Trophoblast cell (in vitro differentiated cells and primary cell): ENCODE results near the gene GLMP.

Experiments used
- DNase-seq, 2 donors: peaks; one replicate each; pipeline ENCODE4 v3.0.0-alpha.2; 2016
- H2AFZ ChIP-seq: 2 replicates; pipeline ENCODE4 v1.6.1; 2013; ENCODE audit warnings: low read length, moderate library complexity, mild to moderate bottlenecking; ENCODE audit not compliant: insufficient read depth, poor library complexity
- H2AK5ac ChIP-seq: 2 replicates; pipeline ENCODE4 v1.6.1; 2013; ENCODE audit warnings: mild to moderate bottlenecking, low read length
- H2BK120ac ChIP-seq: 2 replicates; pipeline ENCODE4 v1.6.1; 2013; ENCODE audit warnings: low read length, mild to moderate bottlenecking, moderate library complexity; ENCODE audit not compliant: insufficient read depth, poor library complexity
- H2BK12ac ChIP-seq: 2 replicates; pipeline ENCODE4 v1.6.1; 2013; ENCODE audit warnings: mild to moderate bottlenecking, low read length, moderate library complexity
- H2BK5ac ChIP-seq: 2 replicates; pipeline ENCODE4 v1.6.1; 2013; ENCODE audit warnings: low read length, low read depth, moderate library complexity, mild to moderate bottlenecking; ENCODE audit not compliant: poor library complexity
- H3K14ac ChIP-seq: 2 replicates; pipeline ENCODE4 v1.6.1; 2013; ENCODE audit warnings: mild to moderate bottlenecking, low read length
- H3K18ac ChIP-seq: 2 replicates; pipeline ENCODE4 v1.6.1; 2013; ENCODE audit warnings: mild to moderate bottlenecking, low read length
- H3K23ac ChIP-seq: 2 replicates; pipeline ENCODE4 v1.6.1; 2013; ENCODE audit warnings: low read length
- H3K27ac ChIP-seq: 2 replicates; pipeline ENCODE4 v1.5.1; 2013; ENCODE audit warnings: low read depth, mild to moderate bottlenecking, inconsistent platforms, low read length, moderate library complexity
- H3K27me3 ChIP-seq: 2 replicates; pipeline ENCODE4 v1.6.1; 2013; ENCODE audit warnings: inconsistent platforms, mild to moderate bottlenecking, low read length, moderate library complexity; ENCODE audit not compliant: insufficient read depth
- H3K36me3 ChIP-seq, 2 experiments: 1 replicate in 1 of 2; 2 replicates in 1 of 2; pipeline ENCODE4 v1.6.1; 2013; ENCODE audit warnings: low read length in 2 of 2, mild to moderate bottlenecking in 2 of 2, moderate library complexity in 1 of 2; ENCODE audit not compliant: insufficient read depth in 2 of 2, control insufficient read depth in 1 of 2
- H3K4ac ChIP-seq: 2 replicates; pipeline ENCODE4 v1.6.1; 2013; ENCODE audit warnings: low read depth, mild to moderate bottlenecking, low read length, moderate library complexity
- H3K4me1 ChIP-seq, 2 experiments: 1 replicate in 1 of 2; 2 replicates in 1 of 2; pipeline ENCODE4 v1.6.1; 2013; ENCODE audit warnings: low read length in 2 of 2, mild to moderate bottlenecking in 2 of 2, moderate library complexity in 1 of 2; ENCODE audit not compliant: insufficient read depth in 2 of 2, control insufficient read depth in 1 of 2
- H3K4me2 ChIP-seq: 2 replicates; pipeline ENCODE4 v1.6.1; 2013; ENCODE audit warnings: inconsistent platforms, mild to moderate bottlenecking, low read length, moderate library complexity
- H3K4me3 ChIP-seq: 2 replicates; pipeline ENCODE4 v1.5.1; 2013; ENCODE audit warnings: mild to moderate bottlenecking, low read depth, low read length, inconsistent platforms
- H3K79me1 ChIP-seq: one replicate; pipeline ENCODE4 v1.6.1; 2013; ENCODE audit warnings: low read length
- H3K79me2 ChIP-seq: 2 replicates; pipeline ENCODE4 v1.6.1; 2013; ENCODE audit warnings: low read length, mild to moderate bottlenecking; ENCODE audit not compliant: control insufficient read depth, insufficient read depth, poor library complexity
- H3K9ac ChIP-seq: 2 replicates; pipeline ENCODE4 v1.6.1; 2013; ENCODE audit warnings: mild to moderate bottlenecking, low read length
- H3K9me3 ChIP-seq: 2 replicates; pipeline ENCODE4 v1.6.1; 2013; ENCODE audit warnings: low read depth, mild to moderate bottlenecking, control low read depth, inconsistent platforms, low read length; ENCODE audit not compliant: insufficient read depth
- H4K12ac ChIP-seq: 2 replicates; pipeline ENCODE4 v1.6.1; 2013; ENCODE audit warnings: low read depth, mild to moderate bottlenecking, low read length, moderate library complexity
- H4K8ac ChIP-seq: 2 replicates; pipeline ENCODE4 v1.6.1; 2013; ENCODE audit warnings: low read depth, mild to moderate bottlenecking, low read length, moderate library complexity
- H4K91ac ChIP-seq: one replicate; pipeline ENCODE4 v1.6.1; 2013; ENCODE audit warnings: low read depth, mild to moderate bottlenecking, low read length, moderate library complexity
- WGBS: extraction: QIAGEN DNeasy Blood & Tissue Kit; methylation state at CpG from one replicate; pipeline ENCODE4 v1.1.7; 2013; ENCODE audit warnings: missing lambda C conversion rate; ENCODE audit not compliant: insufficient read length, insufficient coverage; ENCODE audit errors: extremely low coverage; 5-methylcytosine and 5-hydroxymethylcytosine counted together

The GLMP gene

GRCh38 chr1:156283521-156283920 is 12.0 kb downstream of the GLMP start:
- Histone ChIP-seq H2AFZ (peak overlapping the region; percentile 66), H3K27ac (no peak overlapping the region), H4K91ac (peak overlapping the region; percentile 84), H3K79me1 (peaks cover 5% of the 10 kb centered on the region), H2AK5ac (peak overlapping the region; percentile 36), H3K4me3 (no peak overlapping the region), H3K4me1 (peaks cover 20 to 21% of the 10 kb centered on the region in 2 experiments), H2BK120ac (peak overlapping the region; percentile 50), H3K79me2 (peaks cover 20% of the 10 kb centered on the region), H3K4ac (peak overlapping the region; percentile 76), H2BK5ac (no peak overlapping the region), H3K14ac (no peak overlapping the region), H2BK12ac (peak overlapping the region; percentile 34), H3K36me3 (peaks cover 12 to 13% of the 10 kb centered on the region in 2 experiments), H4K8ac (peak overlapping the region; percentile 98), H3K23ac (no peak overlapping the region), H3K27me3 (no peaks in the 10 kb centered on the region), H3K18ac (no peak overlapping the region), H4K12ac (peak overlapping the region; percentile 90), H3K9me3 (no peaks in the 10 kb centered on the region), H3K9ac (no peak overlapping the region), H3K4me2 (peak overlapping the region; percentile 81)
- DNase-seq, result no peak
- WGBS, result no CpG with 5 or more reads among the region's 1 CpG

GRCh38 chr1:156282479-156283222 is 12.8 kb downstream of the GLMP start, which contains the start of gene SMG5:
Gene SMG5 (minus strand): TSS chr1:156282825. CDS start chr1:156282680, 145 bp downstream.
- peak within 1 kb of the TSS; percentile 34 for H2BK12ac ChIP-seq
- H3K4me1 ChIP-seq, result peaks cover 20 to 21% of the 10 kb centered on the region in 2 experiments
- peak within 1 kb of the TSS; percentile 93 for H2AFZ ChIP-seq
- H3K14ac ChIP-seq, result peak within 1 kb of the TSS; percentile 99
- H4K91ac ChIP-seq, result peak within 1 kb of the TSS; percentile 99
- peak within 1 kb of the TSS; percentile 85 for H3K4ac ChIP-seq
- peak within 1 kb of the TSS; percentile 99 for H4K12ac ChIP-seq
- H3K27me3 ChIP-seq, result no peaks in the 10 kb centered on the region
- peaks cover 16 to 21% of the 10 kb centered on the region in 2 experiments for H3K36me3 ChIP-seq
- H2AK5ac ChIP-seq, result peak within 1 kb of the TSS; percentile 97
- H3K27ac ChIP-seq, result peak within 1 kb of the TSS; percentile 69
- no peak within 1 kb of the TSS for H3K23ac ChIP-seq
- peak within 1 kb of the TSS; percentile 99 for H3K18ac ChIP-seq
- H4K8ac ChIP-seq, result peak within 1 kb of the TSS; percentile 99
- peak within 1 kb of the TSS; percentile 94 for H3K4me3 ChIP-seq
- peak within 1 kb of the TSS; percentile 86 for H3K4me2 ChIP-seq
- H2BK120ac ChIP-seq, result peak within 1 kb of the TSS; percentile 99
- DNase-seq, result peak; percentile 98 to 100
- H3K79me1 ChIP-seq, result peaks cover 5% of the 10 kb centered on the region
- H3K9ac ChIP-seq, result peak within 1 kb of the TSS; percentile 92
- H2BK5ac ChIP-seq, result peak within 1 kb of the TSS; percentile 97
- no peaks in the 10 kb centered on the region for H3K9me3 ChIP-seq
- WGBS, result no CpG with 5 or more reads among the region's 50 CpGs
- peaks cover 20% of the 10 kb centered on the region for H3K79me2 ChIP-seq

GRCh38 chr1:156281693-156282478 is 13.6 kb downstream of the GLMP start:
- WGBS, result no CpG with 5 or more reads among the region's 22 CpGs
- peak overlapping the region; percentile 85 for H4K12ac ChIP-seq

DNA sequence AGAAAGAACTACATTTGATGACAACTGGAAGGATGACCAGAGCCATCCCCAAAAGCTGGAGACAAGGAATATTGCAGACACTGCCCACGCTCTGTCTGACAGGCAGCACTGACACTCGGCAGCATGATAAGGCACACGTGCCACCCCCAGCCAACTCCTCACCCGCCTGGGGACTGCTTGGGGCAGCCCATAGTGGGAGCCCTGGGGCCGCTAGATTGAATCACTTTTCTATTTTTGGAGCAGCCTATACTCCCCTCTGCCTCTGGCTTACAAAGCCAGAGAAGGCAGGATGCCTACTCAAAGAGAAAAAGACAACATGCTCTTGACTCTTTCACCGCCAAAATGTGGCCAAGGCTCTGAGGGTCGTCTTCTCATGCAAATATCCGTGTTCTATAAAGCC is 14.2 kb downstream of the GLMP start:
- Histone ChIP-seq H3K9me3 (no peaks in the 10 kb centered on the region), H3K18ac (no peak overlapping the region), H3K27ac (no peak overlapping the region), H3K23ac (no peak overlapping the region), H4K91ac (no peak overlapping the region), H3K14ac (no peak overlapping the region), H2BK12ac (no peak overlapping the region), H3K27me3 (no peaks in the 10 kb centered on the region), H3K4ac (peak overlapping the region; percentile 85), H3K79me1 (peaks cover 5% of the 10 kb centered on the region), H3K4me2 (peak overlapping the region; percentile 86), H4K12ac (no peak overlapping the region), H2BK5ac (no peak overlapping the region), H3K4me3 (no peak overlapping the region), H3K36me3 (peaks cover 22 to 30% of the 10 kb centered on the region in 2 experiments), H3K79me2 (peaks cover 20% of the 10 kb centered on the region), H3K9ac (no peak overlapping the region), H2AFZ (no peak overlapping the region), H4K8ac (no peak overlapping the region), H2AK5ac (no peak overlapping the region), H2BK120ac (no peak overlapping the region), H3K4me1 (peaks cover 20 to 21% of the 10 kb centered on the region in 2 experiments)
- WGBS, result no CpG with 5 or more reads among the region's 8 CpGs
- DNase-seq, result peak; percentile 9 to 16

More at GRCh38 chr1:156281693-156282478, 13.6 kb downstream of the GLMP start:
- H3K27ac ChIP-seq, result peak overlapping the region; percentile 69
- peak overlapping the region; percentile 85 for H3K4ac ChIP-seq
- H3K9ac ChIP-seq, result peak overlapping the region; percentile 92
- H3K14ac ChIP-seq, result peak overlapping the region; percentile 99
- H3K9me3 ChIP-seq, result no peaks in the 10 kb centered on the region
- peaks cover 5% of the 10 kb centered on the region for H3K79me1 ChIP-seq
- peak overlapping the region; percentile 94 for H3K4me3 ChIP-seq
- no peaks in the 10 kb centered on the region for H3K27me3 ChIP-seq
- peaks cover 20 to 21% of the 10 kb centered on the region in 2 experiments for H3K4me1 ChIP-seq
- H3K23ac ChIP-seq, result no peak overlapping the region
- peak in 1 of 2 donors; percentile 26 for DNase-seq
- H3K79me2 ChIP-seq, result peaks cover 20% of the 10 kb centered on the region
- peak overlapping the region; percentile 99 for H4K91ac ChIP-seq
- peaks cover 20 to 25% of the 10 kb centered on the region in 2 experiments for H3K36me3 ChIP-seq
- peak overlapping the region; percentile 97 for H2AK5ac ChIP-seq
- H2BK120ac ChIP-seq, result peak overlapping the region; percentile 99
- H2AFZ ChIP-seq, result no peak overlapping the region
- peak overlapping the region; percentile 86 for H3K4me2 ChIP-seq
- H4K8ac ChIP-seq, result peak overlapping the region; percentile 99
- H2BK12ac ChIP-seq, result no peak overlapping the region
- peak overlapping the region; percentile 97 for H2BK5ac ChIP-seq
- H3K18ac ChIP-seq, result peak overlapping the region; percentile 76
